NCI-H748 (cell line): ENCODE results near the gene POLRMT.
A peak's percentile ranks its signal among the peaks of the same experiment; 100 is the strongest.
"Not testable (repeated sequence)": the region's sequence is repeated elsewhere in the genome, so short reads cannot be mapped to it uniquely, and the experiment has no call there.

Experiments
- DNase-seq: peaks from one replicate; lab custom pipeline; 2025; ENCODE audit not compliant: unreplicated experiment; lab: John Stamatoyannopoulos, UW

The POLRMT gene

DNA sequence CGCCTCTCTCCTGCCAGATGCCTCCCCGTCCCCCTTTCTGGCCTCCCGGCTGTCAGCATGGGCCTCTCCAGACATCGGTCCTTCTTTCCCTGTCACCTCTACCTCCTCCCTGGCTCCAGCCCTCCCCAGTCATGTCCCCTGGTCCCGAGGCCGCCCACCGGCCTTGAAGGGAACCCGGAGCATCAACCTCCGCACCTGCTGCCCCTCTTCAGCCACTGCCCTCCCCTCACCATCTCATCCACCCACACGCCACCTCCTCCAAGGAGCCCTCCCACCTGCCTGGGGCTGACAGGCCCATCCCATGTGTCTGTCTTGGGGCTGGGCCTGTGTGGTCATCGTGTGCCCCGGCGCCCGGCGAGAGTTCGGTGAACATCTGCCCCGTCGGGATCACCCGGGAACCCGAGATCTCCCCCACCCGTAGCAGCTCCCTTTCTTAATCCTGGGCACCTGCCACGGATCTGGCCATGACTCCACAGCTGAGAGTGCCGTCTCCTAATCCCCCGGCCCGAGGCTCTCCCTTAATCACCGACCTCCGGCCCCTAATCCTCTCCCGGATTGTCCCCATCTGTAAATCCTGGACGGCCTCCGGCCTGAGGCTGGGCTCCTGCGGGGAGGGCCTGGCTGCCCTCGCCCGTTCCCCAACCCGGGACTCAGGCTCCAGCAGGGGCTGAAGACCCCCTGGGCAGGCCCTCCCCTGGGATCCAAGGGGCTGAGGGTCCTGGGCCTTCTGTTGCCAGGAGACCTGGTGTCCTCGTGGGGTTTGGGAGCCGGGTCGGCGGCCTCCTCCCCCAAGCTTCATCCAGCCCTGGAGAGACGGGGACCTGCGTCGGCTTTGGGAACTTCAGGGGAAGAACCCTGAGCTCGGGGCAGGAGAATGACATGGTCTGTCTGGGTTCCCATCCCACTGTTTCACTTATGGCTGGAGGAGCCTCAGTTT is 37.7 kb downstream of the POLRMT start:
- no peak for DNase-seq

DNA sequence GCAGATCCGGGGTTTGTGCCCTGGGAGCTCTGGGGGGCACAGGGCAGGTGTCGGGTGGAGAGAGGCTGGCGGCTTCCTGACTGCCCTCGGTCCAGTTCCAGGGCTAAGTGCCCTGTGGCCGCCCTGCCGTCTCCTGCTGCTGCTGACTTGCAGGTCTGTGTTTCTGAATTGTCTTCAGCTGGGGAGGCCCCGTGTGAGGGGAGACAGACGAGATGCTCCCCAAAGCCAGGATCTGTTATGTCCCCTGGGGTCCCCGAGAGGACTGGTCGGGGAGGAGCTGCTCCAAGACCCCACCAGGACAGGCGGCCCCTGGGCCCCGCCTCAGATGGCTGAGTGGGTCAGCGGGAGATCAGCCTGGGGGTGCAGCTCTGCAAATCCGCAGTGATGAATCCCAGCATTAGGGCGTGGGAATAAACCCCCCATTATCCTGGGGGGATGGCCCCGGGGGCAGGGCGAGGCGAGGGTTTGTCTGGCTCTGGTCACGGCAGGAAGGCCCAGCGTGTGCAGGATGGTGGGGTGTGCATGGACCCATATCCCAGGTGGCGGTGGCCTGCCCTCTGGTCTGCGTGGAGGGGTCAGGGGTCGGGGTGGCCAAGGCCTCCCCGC is 39.0 kb downstream of the POLRMT start:
- no peak for DNase-seq

DNA sequence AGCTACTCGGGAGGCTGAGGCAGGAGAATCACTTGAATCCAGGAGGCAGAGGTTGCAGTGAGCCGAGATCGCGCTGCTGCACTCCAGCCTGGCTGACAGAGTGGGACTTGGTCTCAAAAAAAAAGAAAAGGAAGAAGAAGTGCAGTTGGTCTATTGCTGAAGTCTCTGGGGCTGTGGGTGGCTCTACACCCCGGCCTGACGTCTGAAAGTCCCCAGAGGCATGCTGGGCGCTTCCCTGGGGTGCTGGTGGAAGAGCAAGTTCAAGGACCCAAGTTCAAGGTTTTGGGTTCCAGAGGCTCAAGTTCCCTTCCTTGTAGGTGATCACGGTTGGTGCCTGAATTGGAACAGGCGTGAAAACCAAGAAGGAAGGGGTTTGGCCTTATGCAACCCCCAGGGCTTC is 39.8 kb downstream of the POLRMT start:
- no peak for DNase-seq

DNA sequence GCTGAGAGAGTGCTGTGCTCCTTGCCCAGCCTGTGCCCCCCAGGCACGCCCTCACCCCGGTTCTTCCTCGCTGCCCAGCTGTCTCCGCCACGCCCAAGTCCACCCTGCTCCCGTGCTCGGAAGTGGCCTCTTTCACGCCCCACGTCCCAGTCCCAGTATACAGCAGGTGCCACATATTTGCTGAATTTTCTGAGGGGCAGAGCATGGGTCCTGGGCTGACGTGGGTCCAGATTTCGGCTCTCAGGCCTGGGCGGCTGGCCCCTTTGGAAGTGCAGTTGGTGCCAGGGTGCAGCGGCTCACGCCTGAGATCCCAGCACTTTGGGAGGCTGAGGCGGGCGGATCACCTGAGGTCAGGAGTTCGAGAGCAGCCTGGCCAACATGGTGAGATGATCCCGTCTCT is 40.3 kb downstream of the POLRMT start:
- DNase-seq: no peak

DNA sequence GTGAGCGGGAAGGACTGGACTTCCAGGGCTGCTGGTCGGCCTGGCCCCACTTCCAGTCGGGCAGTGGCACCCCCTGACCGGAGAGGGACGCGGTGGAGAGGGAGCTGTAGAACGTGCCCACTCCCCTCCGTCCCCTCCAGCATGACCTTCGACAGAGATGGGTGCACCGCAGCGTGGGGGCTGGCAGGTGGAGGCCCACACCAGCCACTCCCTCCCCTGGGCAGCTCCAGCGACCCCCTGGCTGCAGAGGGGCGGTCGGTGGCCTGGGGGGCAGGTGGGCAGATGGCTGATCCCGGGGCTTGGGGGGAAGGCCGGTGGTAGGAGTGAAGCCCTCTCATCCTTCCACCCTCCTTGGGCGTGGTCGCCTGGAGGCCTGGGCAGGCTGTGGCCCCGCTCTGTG is 41.2 kb downstream of the POLRMT start:
- no peak for DNase-seq

DNA sequence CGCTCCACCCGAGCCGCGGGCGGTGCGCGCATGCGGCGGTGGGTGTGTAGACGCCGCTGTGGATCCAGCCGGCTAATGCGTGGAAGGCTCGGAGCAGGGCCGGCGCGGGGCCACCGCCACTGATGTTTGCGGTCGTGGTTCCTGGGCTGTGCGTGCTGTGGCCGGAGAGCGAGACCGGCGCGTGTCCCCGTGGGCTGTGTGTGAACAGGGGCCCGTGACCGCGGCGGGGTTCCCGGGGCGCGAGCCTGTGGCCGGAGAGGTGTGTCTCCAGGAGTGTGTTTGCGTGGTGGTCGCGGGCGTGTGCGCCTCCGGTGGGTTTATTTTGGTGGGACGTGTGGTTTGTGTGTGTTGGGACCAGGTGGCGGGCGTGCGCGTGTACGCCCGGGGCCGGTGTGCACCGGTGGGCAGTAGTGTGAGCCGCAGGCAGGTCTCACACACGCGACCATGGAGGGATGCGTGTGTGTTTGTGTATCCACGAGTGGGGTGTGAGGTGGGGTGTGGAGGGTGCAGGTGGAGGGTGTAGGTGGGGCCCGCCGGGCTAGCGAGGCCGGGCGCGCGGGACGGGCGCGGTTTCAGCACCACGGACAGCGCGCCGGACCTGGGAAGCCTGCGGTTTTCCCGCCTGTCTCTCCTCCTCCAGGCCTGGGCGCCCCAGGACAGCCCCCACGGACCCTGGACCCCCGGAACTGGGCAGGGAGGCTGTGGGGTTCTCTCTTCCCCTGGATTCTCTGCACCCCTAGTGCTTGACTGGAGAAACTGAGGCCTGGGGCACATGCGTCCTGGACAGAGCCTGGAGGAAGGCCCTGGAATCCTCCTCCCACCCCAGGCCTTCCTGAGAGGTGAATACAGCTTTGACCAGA is 42.0 kb downstream of the POLRMT start:
- DNase-seq: no peak

DNA sequence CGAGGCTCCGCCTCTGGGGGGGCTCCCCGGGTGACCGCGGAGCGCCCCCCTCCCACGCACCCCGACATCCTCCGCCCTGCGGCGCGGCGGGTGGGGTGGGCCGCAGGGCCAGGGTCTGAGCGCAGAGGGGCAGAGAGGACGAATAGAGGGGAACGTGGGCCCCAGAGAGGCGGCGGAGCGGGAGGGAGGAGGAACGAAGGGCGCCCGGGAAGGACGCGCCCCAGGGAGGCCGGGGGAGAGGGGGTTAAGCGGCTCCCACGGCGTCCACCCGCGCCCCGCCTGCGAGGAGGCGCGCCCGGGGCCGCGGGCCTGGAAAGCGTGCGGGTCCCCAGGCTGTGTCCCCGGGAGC is 42.6 kb downstream of the POLRMT start:
- DNase-seq: no peak

DNA sequence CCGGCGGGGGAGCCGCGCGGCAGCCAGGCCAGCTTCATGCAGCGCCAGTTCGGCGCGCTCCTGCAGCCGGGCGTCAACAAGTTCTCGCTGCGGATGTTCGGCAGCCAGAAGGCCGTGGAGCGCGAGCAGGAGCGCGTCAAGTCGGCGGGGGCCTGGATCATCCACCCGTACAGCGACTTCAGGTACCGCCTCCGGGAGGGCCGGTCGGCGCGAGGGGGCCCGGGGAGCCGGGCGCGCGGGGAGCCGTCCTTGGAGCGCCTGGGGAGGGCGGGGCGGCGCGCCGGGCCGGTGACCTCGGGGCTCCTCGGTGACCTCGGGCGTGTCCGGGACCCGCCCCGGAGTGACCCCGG is 43.0 kb downstream of the POLRMT start:
- DNase-seq: peak; percentile 55

DNA sequence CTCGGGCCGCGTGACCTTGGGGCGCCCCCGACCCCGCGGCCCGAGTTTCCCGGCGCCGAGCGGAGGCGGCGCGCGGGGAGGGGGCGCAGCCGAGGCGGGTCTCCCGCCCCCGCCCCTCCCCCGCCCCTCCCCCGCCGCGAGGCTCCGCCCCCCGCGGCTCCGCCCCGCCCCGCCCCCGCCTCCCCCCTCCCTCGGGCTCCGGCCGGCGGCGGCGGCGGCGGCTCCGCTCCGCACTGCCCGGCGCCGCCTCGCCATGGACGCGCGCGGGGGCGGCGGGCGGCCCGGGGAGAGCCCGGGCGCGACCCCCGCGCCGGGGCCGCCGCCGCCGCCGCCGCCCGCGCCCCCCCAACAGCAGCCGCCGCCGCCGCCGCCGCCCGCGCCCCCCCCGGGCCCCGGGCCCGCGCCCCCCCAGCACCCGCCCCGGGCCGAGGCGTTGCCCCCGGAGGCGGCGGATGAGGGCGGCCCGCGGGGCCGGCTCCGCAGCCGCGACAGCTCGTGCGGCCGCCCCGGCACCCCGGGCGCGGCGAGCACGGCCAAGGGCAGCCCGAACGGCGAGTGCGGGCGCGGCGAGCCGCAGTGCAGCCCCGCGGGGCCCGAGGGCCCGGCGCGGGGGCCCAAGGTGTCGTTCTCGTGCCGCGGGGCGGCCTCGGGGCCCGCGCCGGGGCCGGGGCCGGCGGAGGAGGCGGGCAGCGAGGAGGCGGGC is 43.5 kb downstream of the POLRMT start, which contains the start of gene HCN2:
Gene HCN2 (plus strand): TSS at position 189 of the 703 bp plus-strand sequence. CDS start 65 bp downstream, at position 254.
- peak; percentile 49 for DNase-seq

DNA sequence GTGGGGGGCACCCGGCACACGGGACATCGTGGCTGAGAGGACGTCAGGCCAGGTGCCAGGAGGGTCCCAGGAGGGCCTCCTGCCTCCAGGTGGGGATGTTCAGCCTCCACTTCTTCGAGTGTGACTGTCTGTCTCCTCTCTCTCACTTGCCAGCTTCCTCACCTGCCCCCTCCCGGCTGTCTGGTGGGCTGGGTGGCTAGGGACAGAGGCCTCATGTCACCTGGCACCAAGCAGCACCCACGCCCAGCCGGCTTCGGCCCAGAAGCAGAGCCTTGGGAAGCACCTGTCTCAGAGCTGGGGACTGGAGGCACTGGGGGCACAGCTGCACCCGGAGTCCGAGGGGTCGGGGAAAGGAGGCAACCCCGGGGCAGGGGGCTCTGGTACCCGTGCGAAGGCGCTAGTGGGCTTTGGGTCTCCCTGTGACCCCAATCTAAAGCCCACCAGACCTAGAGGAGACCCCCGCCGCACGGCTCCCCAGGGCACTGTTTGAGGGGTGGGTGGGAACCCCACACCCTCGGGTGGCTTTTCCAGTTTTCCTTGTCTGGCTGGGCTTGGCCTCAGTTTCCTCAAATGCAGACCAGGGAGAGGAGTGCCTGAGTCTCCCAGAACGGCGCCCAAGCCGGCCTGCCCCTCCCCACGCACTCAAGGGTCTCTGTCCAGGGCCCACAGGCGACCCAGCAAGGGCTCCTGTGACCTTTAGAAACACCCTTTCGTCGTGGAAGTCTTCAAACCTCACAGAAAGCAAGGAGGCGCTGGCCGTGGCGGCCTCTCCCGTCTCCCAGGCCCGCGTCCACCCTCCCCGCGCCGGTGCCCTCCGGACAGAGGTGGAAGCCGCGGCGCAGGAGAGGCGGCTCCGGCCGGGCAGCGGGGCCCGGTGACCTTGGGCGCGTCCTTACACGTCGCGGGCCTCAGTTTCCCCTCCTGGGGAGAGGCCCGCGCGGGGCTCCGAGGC is 44.3 kb downstream of the POLRMT start:
- DNase-seq: peak; percentile 68

DNA sequence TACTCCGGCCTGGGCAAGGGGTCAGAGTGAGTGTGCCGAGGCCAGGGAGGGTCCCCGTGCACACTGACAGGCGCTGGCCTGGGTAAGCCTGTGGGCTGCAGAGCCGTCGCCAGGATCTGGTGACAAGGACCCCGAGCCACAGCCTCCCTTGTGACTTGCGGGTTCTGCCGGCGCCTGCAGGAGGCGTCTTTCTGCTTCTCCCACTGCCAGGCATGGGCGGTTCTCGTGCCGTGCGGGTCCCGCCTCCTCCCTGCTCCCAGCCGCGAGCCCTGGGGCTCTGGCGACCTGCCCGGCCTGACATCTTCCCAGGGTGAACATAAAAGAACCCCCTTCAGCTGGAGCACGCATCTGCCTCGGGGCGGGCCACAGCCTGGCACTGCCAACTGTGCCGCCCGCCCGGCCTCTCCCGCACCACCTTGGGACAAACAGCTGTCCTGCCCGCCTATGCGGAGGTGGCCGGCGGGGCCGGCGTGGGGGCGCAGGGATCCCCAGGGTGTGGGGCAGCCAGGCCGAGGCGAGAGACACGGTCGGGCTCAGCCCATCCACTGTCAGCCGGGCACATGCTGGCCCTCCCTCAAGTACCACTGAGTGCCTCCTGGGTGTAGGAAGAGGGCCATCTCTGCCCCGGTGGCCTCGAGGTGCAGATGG is 45.1 kb downstream of the POLRMT start:
- DNase-seq: peak; percentile 87

DNA sequence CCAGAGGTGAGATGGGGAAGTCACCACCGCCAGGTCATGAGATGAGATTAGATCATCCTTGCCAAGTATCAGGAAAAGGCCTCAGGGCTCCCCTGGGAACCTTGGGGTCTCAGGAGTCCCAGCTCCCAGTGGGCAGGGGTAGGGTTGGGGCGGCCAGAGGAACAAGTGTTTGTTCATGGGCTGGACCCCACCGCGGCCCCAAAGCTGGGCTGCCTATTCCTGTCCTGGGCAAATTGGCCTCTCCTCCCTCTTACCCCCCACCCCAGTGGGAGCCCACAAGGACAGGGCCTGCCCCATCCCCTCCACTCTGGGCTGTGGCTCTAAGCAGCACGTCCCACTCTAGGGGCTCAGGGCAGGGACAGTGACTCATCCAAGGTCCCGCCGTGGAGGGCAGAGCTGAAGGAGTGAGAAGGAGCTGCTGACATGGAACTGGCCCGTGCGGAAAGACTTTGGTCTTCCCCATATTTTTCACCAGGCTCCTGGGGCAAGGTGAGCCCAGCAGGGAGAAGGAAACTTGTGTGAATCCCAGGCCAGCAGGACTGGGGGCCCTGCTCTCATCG is 47.7 kb downstream of the POLRMT start:
- no peak for DNase-seq

DNA sequence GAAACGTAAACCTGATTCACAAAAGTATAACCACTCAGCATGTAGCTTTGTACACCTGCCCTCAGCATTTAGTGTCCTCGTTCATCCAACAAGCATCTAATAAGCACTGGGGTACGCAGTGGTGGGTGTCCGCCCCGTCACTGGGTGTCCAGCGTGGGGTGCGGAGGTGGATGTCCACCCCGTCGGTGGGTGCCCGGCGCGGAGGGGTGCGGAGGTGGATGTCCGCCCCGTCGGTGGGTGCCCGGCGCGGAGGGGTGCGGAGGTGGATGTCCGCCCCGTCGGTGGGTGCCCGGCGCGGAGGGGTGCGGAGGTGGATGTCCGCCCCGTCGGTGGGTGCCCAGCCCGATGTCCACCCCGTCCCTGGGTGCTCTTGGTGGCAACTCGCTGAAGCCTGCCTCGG is 48.2 kb downstream of the POLRMT start:
- not testable (repeated sequence) for DNase-seq

DNA sequence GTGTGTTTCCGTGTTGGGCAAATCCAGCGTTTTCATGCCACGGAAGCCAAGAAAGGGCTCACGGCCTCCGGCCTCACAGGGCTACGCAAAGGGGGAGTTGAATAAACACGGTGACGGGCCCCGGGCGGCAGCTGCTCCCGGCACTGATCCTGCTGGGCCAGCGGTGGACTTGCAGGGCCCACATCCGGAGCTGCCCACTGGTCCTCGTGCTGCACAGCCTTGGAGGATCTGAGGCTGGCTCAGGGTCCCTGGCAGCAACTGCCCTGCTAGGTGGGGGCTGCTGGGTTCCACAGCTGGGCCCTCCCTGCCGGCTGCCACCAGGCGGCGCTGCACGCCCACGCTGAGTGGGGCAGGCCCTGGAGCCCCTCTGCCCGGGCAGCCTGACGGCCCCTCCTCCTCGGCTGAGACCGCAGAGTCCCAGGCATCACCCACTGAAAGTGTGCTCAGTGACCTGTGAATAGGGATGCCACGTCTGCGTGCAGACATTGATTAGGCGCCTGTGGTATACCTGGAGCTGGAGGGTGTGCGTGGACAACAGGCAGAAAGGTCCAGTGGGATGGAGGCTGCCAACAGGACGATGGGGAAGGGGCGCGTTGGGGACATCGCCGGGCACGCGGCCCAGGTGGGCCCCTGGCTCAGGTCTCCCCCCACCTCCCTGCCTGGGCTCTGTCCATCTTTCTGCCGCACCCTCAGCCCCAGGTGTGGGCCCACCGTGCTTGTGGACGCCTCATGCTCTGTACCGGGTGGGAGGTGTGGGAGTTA is 48.9 kb downstream of the POLRMT start:
- DNase-seq: peak; percentile 61

DNA sequence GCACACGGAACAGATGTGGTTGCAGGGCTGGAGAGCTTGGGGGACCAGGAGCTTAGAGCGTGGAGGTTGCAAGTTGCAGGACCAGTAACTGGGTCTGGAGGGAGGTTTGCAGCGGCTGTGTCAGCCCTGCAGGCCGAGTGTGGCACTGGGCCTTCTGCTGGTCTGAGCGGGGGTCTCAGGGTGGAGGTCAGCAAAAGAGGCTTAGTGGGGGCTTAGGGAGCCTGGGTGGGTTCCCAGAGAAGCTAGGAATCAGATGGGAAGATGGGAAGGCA is 49.4 kb downstream of the POLRMT start:
- DNase-seq: no peak

DNA sequence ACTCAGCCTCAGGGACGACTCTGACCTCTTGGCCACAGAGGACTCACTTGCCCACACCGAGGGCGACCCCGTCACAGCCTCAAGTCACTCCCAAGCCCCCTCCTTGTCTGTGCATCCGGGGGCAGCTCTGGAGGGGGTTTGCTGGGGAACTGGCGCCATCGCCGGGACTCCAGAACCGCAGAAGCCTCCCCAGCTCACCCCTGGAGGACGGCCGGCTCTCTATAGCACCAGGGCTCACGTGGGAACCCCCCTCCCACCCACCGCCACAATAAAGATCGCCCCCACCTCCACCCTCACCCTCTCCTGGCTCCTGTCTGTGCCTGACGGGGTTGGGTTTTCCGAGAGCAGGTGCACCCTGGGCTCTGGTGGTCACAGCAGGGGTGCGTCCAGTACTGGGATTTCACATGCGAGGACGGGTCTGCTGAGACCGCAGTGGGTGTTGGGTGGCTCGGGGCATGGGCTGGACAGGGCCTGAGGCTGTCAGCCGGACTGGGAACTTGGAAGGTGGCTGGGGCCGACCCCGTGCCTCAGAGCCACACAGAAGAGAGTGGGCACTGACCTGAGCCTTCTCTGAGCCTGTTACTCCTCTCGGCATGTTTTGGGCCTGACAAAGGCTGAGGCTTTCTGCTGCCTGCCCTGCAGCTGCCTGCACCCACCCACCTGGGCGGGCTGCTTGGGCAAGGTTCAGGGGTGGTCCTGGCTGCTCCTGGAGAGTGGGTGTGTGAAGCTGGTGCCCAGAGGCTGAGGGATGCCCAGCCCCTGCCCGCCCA is 50.0 kb downstream of the POLRMT start:
- DNase-seq: no peak

DNA sequence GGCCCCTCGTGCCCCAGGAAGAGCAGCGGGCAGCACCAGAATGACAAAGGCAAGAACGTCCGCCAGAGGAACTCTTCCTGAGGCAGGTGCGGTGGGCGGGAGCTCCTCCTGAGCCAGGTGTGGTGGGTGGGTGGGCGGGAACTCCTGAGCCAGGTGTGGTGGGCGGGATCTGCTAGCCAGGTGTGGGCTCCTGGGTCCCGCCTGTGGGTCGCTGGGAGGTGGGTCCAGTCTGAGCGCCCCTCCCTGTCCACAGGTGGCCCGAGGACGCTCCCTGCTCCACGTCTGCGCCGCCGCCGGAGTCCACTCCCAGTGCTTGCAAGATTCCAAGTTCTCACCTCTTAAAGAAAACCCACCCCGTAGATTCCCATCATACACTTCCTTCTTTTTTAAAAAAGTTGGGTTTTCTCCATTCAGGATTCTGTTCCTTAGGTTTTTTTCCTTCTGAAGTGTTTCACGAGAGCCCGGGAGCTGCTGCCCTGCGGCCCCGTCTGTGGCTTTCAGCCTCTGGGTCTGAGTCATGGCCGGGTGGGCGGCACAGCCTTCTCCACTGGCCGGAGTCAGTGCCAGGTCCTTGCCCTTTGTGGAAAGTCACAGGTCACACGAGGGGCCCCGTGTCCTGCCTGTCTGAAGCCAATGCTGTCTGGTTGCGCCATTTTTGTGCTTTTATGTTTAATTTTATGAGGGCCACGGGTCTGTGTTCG is 50.7 kb downstream of the POLRMT start:
- DNase-seq: peak; percentile 26
